ENCODE data around the gene PLK3.
A peak's percentile ranks its signal among the peaks of the same experiment; 100 is the strongest.
"Not testable (repeated sequence)": the region's sequence is repeated elsewhere in the genome, so short reads cannot be mapped to it uniquely, and the experiment has no call there.

The PLK3 gene

GRCh38 chr1:44819196-44819607 is 19.0 kb downstream of the PLK3 start:
- Histone ChIP-seq H3K4me3 (ENCODE audit: low read length) (peak overlapping the region; percentile 54), H3K36me3 (ENCODE audit: control insufficient read depth, insufficient read depth, low read length) (no peaks in the 10 kb centered on the region), H3K27me3 (ENCODE audit: control insufficient read depth, insufficient read depth, low read length) (no peaks in the 10 kb centered on the region), H3K4me1 (ENCODE audit: control insufficient read depth, insufficient read depth, low read length) (peaks cover 33% of the 10 kb centered on the region), H3K9me3 (ENCODE audit: control insufficient read depth, low read length) (no peaks in the 10 kb centered on the region), H3K9ac (ENCODE audit: low read length) (peak overlapping the region; percentile 95)

- peak overlapping the region; percentile 80 for H3K4me3 ChIP-seq (ENCODE audit: low read length)
Measured at GRCh38 chr1:44819608-44820327, 19.6 kb downstream of the PLK3 start.

GRCh38 chr1:44820328-44821239 is 20.4 kb downstream of the PLK3 start:
- peaks cover 22% of the 10 kb centered on the region for H3K4me1 ChIP-seq (ENCODE audit: control insufficient read depth, insufficient read depth, low read length)
- H3K4me3 ChIP-seq (ENCODE audit: low read length): peak overlapping the region; percentile 80
- no peaks in the 10 kb centered on the region for H3K9me3 ChIP-seq (ENCODE audit: control insufficient read depth, low read length)
- no peaks in the 10 kb centered on the region for H3K36me3 ChIP-seq (ENCODE audit: control insufficient read depth, insufficient read depth, low read length)
- no peaks in the 10 kb centered on the region for H3K27me3 ChIP-seq (ENCODE audit: control insufficient read depth, insufficient read depth, low read length)
- H3K9ac ChIP-seq (ENCODE audit: low read length): peak overlapping the region; percentile 95

More at GRCh38 chr1:44819608-44820327, 19.6 kb downstream of the PLK3 start:
- Histone ChIP-seq H3K9ac (ENCODE audit: low read length) (peak overlapping the region; percentile 95), H3K36me3 (ENCODE audit: control insufficient read depth, insufficient read depth, low read length) (no peaks in the 10 kb centered on the region), H3K27me3 (ENCODE audit: control insufficient read depth, insufficient read depth, low read length) (no peaks in the 10 kb centered on the region), H3K9me3 (ENCODE audit: control insufficient read depth, low read length) (no peaks in the 10 kb centered on the region), H3K4me1 (ENCODE audit: control insufficient read depth, insufficient read depth, low read length) (peaks cover 30% of the 10 kb centered on the region)

- Histone ChIP-seq H3K9ac (ENCODE audit: low read length) (peak overlapping the region; percentile 95), H3K9me3 (ENCODE audit: control insufficient read depth, low read length) (no peaks in the 10 kb centered on the region), H3K4me1 (ENCODE audit: control insufficient read depth, insufficient read depth, low read length) (peaks cover 21% of the 10 kb centered on the region), H3K36me3 (ENCODE audit: control insufficient read depth, insufficient read depth, low read length) (no peaks in the 10 kb centered on the region), H3K4me3 (ENCODE audit: low read length) (no peak overlapping the region), H3K27me3 (ENCODE audit: control insufficient read depth, insufficient read depth, low read length) (no peaks in the 10 kb centered on the region)
Measured at GRCh38 chr1:44821240-44821715, 21.1 kb downstream of the PLK3 start.

GRCh38 chr1:44822131-44822701 is 22.0 kb downstream of the PLK3 start:
- no peak overlapping the region for H3K9ac ChIP-seq (ENCODE audit: low read length)
- no peak overlapping the region for H3K4me3 ChIP-seq (ENCODE audit: low read length)
- no peaks in the 10 kb centered on the region for H3K27me3 ChIP-seq (ENCODE audit: control insufficient read depth, insufficient read depth, low read length)
- H3K36me3 ChIP-seq (ENCODE audit: control insufficient read depth, insufficient read depth, low read length): no peaks in the 10 kb centered on the region
- no peaks in the 10 kb centered on the region for H3K9me3 ChIP-seq (ENCODE audit: control insufficient read depth, low read length)
- H3K4me1 ChIP-seq (ENCODE audit: control insufficient read depth, insufficient read depth, low read length): peaks cover 21% of the 10 kb centered on the region

- H3K27me3 ChIP-seq (ENCODE audit: control insufficient read depth, insufficient read depth, low read length): no peaks in the 10 kb centered on the region
- H3K9me3 ChIP-seq (ENCODE audit: control insufficient read depth, low read length): no peaks in the 10 kb centered on the region
- no peak overlapping the region for H3K4me3 ChIP-seq (ENCODE audit: low read length)
- peaks cover 21% of the 10 kb centered on the region for H3K4me1 ChIP-seq (ENCODE audit: control insufficient read depth, insufficient read depth, low read length)
- no peaks in the 10 kb centered on the region for H3K36me3 ChIP-seq (ENCODE audit: control insufficient read depth, insufficient read depth, low read length)
- H3K9ac ChIP-seq (ENCODE audit: low read length): no peak overlapping the region
Measured at GRCh38 chr1:44822981-44823451, 22.8 kb downstream of the PLK3 start.

GRCh38 chr1:44824392-44824791 is 24.2 kb downstream of the PLK3 start:
- H3K9me3 ChIP-seq (ENCODE audit: control insufficient read depth, low read length); H3K36me3 ChIP-seq (ENCODE audit: control insufficient read depth, insufficient read depth, low read length); H3K9ac ChIP-seq (ENCODE audit: low read length); H3K27me3 ChIP-seq (ENCODE audit: control insufficient read depth, insufficient read depth, low read length); H3K4me3 ChIP-seq (ENCODE audit: low read length): not testable (repeated sequence)
- H3K4me1 ChIP-seq (ENCODE audit: control insufficient read depth, insufficient read depth, low read length): peaks cover 16% of the 10 kb centered on the region

- Histone ChIP-seq H3K9me3 (ENCODE audit: control insufficient read depth, low read length) (no peaks in the 10 kb centered on the region), H3K27me3 (ENCODE audit: control insufficient read depth, insufficient read depth, low read length) (no peaks in the 10 kb centered on the region), H3K36me3 (ENCODE audit: control insufficient read depth, insufficient read depth, low read length) (no peaks in the 10 kb centered on the region), H3K4me1 (ENCODE audit: control insufficient read depth, insufficient read depth, low read length) (no peaks in the 10 kb centered on the region), H3K4me3 (ENCODE audit: low read length) (no peak overlapping the region), H3K9ac (ENCODE audit: low read length) (no peak overlapping the region)
Measured at GRCh38 chr1:44826375-44827196, 26.4 kb downstream of the PLK3 start.

- Histone ChIP-seq H3K4me1 (ENCODE audit: control insufficient read depth, insufficient read depth, low read length) (no peaks in the 10 kb centered on the region), H3K36me3 (ENCODE audit: control insufficient read depth, insufficient read depth, low read length) (no peaks in the 10 kb centered on the region), H3K27me3 (ENCODE audit: control insufficient read depth, insufficient read depth, low read length) (no peaks in the 10 kb centered on the region), H3K4me3 (ENCODE audit: low read length) (no peak overlapping the region), H3K9me3 (ENCODE audit: control insufficient read depth, low read length) (no peaks in the 10 kb centered on the region), H3K9ac (ENCODE audit: low read length) (no peak overlapping the region)
Measured at GRCh38 chr1:44827197-44828002, 27.2 kb downstream of the PLK3 start.

GRCh38 chr1:44828003-44828651 is 27.9 kb downstream of the PLK3 start:
- Histone ChIP-seq H3K4me3 (ENCODE audit: low read length) (no peak overlapping the region), H3K9ac (ENCODE audit: low read length) (no peak overlapping the region), H3K27me3 (ENCODE audit: control insufficient read depth, insufficient read depth, low read length) (no peaks in the 10 kb centered on the region), H3K9me3 (ENCODE audit: control insufficient read depth, low read length) (no peaks in the 10 kb centered on the region), H3K36me3 (ENCODE audit: control insufficient read depth, insufficient read depth, low read length) (no peaks in the 10 kb centered on the region), H3K4me1 (ENCODE audit: control insufficient read depth, insufficient read depth, low read length) (no peaks in the 10 kb centered on the region)

Measured in mucosa of stomach (tissue), 1 donor.